ENCODE measurements around the gene ADARB2. TPM values are rescaled to one million over a fixed set of nuclear protein-coding genes. Genes with fewer than 3 reads are reported as not detected.

ADARB2 gene
- polyA plus RNA-seq, 1 of the 3 experiments (the other 2 are of a cell fraction) = not detected

DNA sequence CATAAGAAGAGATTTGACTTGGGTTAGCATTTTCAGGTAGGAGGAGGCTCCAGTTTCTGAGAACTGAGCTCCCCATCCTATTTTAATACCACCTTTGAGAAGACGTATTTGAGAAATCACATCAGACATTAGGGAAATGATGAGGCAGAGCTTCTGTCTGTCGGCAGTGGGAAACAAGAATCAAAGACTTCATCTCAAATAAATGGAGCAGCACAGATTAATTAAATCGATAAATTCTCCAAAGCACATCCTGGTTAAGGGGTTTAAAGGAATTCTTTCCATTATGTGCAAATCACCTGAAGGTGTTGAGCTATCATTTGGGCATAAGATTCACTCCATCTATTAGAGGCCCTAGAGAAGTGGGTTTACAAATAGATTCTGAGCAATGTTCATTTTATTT, 7.6 kb downstream of the ADARB2 start:
- no peaks in the 10 kb centered on the region for H3K79me2 ChIP-seq (ENCODE audit: insufficient read depth)
- peaks cover 0 to 27% of the 10 kb centered on the region in 2 experiments; a peak in 2 of 4 replicates for H3K4me1 ChIP-seq (ENCODE audit: control insufficient read depth in 1 of 2, insufficient read depth in 2 of 2, low read depth in 1 of 2, low read length in 1 of 2)
- no peak overlapping the region for H3K4me3 ChIP-seq (ENCODE audit: low read depth in 2 of 2, low read length in 1 of 2)
- CTCF ChIA-PET = interaction anchor here (1.0 to 1.4 kb wide), 3 partner anchors 14 to 370 kb away, joined by 3 to 4 read pairs (median 4); no protein-coding TSS in a partner anchor
- H3K27me3 ChIP-seq (ENCODE audit: insufficient read depth) = no peaks in the 10 kb centered on the region
- H3K9me3 ChIP-seq = no peaks in the 10 kb centered on the region
- TF ChIP-seq SIN3A (IDR thresholded peaks at IDR 0.05; ENCODE audit: borderline replicate concordance, low read depth, low read length) = no peak
- no peak for TF ChIP-seq ELF1 (IDR thresholded peaks at IDR 0.05)
- TF ChIP-seq EZH2phosphoT487 (IDR thresholded peaks at IDR 0.05; ENCODE audit: borderline replicate concordance, low read depth) = no peak
- TF ChIP-seq FOSL2 (IDR thresholded peaks at IDR 0.05; ENCODE audit: borderline replicate concordance, low read depth) = no peak
- TF ChIP-seq, protein P1, sequence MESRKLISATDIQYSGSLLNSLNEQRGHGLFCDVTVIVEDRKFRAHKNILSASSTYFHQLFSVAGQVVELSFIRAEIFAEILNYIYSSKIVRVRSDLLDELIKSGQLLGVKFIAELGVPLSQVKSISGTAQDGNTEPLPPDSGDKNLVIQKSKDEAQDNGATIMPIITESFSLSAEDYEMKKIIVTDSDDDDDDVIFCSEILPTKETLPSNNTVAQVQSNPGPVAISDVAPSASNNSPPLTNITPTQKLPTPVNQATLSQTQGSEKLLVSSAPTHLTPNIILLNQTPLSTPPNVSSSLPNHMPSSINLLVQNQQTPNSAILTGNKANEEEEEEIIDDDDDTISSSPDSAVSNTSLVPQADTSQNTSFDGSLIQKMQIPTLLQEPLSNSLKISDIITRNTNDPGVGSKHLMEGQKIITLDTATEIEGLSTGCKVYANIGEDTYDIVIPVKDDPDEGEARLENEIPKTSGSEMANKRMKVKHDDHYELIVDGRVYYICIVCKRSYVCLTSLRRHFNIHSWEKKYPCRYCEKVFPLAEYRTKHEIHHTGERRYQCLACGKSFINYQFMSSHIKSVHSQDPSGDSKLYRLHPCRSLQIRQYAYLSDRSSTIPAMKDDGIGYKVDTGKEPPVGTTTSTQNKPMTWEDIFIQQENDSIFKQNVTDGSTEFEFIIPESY (IDR thresholded peaks at IDR 0.05; ENCODE audit: borderline replicate concordance, low read depth) = no peak
- TF ChIP-seq NRF1 (IDR thresholded peaks at IDR 0.05; ENCODE audit: low read depth, low read length) = no peak
- TF ChIP-seq, protein P2, sequence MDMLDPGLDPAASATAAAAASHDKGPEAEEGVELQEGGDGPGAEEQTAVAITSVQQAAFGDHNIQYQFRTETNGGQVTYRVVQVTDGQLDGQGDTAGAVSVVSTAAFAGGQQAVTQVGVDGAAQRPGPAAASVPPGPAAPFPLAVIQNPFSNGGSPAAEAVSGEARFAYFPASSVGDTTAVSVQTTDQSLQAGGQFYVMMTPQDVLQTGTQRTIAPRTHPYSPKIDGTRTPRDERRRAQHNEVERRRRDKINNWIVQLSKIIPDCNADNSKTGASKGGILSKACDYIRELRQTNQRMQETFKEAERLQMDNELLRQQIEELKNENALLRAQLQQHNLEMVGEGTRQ (IDR thresholded peaks at IDR 0.05; ENCODE audit: borderline replicate concordance, low read depth, low read length) = no peak
- TF ChIP-seq, protein P3, sequence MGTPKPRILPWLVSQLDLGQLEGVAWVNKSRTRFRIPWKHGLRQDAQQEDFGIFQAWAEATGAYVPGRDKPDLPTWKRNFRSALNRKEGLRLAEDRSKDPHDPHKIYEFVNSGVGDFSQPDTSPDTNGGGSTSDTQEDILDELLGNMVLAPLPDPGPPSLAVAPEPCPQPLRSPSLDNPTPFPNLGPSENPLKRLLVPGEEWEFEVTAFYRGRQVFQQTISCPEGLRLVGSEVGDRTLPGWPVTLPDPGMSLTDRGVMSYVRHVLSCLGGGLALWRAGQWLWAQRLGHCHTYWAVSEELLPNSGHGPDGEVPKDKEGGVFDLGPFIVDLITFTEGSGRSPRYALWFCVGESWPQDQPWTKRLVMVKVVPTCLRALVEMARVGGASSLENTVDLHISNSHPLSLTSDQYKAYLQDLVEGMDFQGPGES (IDR thresholded peaks at IDR 0.05; ENCODE audit: low read depth, low read length) = no peak
- TF ChIP-seq GATA2 (CRISPR knock-in tag; IDR thresholded peaks at IDR 0.05) = no peak
- TF ChIP-seq RFX5 (IDR thresholded peaks at IDR 0.05; ENCODE audit: low read length) = no peak
- no peak for TF ChIP-seq FOXJ3 (CRISPR knock-in tag; IDR thresholded peaks at IDR 0.05)
- 28% methylated on average over 3 of the region's 3 CpGs for WGBS (ENCODE audit: low lambda C conversion rate)
- no peaks in the 10 kb centered on the region for H4K20me1 ChIP-seq (ENCODE audit: insufficient read depth)
- H2AFZ ChIP-seq (ENCODE audit: low read depth) = no peak overlapping the region
- no peak overlapping the region; a peak in 1 of 4 replicates for H3K27ac ChIP-seq (ENCODE audit: low read depth in 2 of 2, low read length in 1 of 2)
- H3K4me2 ChIP-seq = no peak overlapping the region
- DNase-seq = no peak
- POLR2A ChIA-PET = no interaction called here
- H3K9ac ChIP-seq = no peak overlapping the region
- H3K9me2 ChIP-seq = no peaks in the 10 kb centered on the region
- no peaks in the 10 kb centered on the region for H3K36me3 ChIP-seq (replicated peaks in 1 of 2; ENCODE audit: control insufficient read depth in 1 of 2, insufficient read depth in 2 of 2, low read length in 1 of 2)
- H3F3A ChIP-seq (replicated peaks; ENCODE audit: insufficient read depth) = no peaks in the 10 kb centered on the region

DNA sequence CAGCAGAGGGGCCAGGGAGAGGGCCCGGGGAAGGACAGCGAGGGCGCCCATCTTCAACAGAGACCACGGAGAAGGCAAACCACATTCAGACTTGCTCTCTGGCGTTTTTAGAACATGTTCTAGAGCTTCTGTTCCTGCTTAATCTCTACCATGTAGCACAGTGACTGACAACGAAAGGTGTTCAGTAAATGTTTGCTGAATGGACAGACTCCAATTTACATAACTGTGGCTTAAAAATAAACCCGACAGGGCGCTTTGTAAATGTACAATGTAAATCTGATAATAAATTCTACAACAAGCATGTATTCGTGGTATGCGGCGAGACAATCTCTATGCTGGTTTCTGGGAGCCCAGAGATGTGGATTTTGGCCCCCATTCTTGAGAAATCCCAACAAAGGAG, 10.5 kb downstream of the ADARB2 start:
- no peaks in the 10 kb centered on the region for H3K9me2 ChIP-seq
- CTCF ChIA-PET = no interaction called here
- no peak overlapping the region for H3K27ac ChIP-seq (ENCODE audit: low read depth in 2 of 2, low read length in 1 of 2)
- no peaks in the 10 kb centered on the region for H3K27me3 ChIP-seq (ENCODE audit: insufficient read depth)
- no peaks in the 10 kb centered on the region for H3F3A ChIP-seq (replicated peaks; ENCODE audit: insufficient read depth)
- no peak for DNase-seq
- H3K4me3 ChIP-seq (ENCODE audit: low read depth in 2 of 2, low read length in 1 of 2) = no peak overlapping the region
- H4K20me1 ChIP-seq (ENCODE audit: insufficient read depth) = no peaks in the 10 kb centered on the region
- H3K9me3 ChIP-seq = no peaks in the 10 kb centered on the region
- H3K4me2 ChIP-seq = no peak overlapping the region
- no peak overlapping the region for H2AFZ ChIP-seq (ENCODE audit: low read depth)
- POLR2A ChIA-PET = no interaction called here
- no peaks in the 10 kb centered on the region for H3K36me3 ChIP-seq (replicated peaks in 1 of 2; ENCODE audit: control insufficient read depth in 1 of 2, insufficient read depth in 2 of 2, low read length in 1 of 2)
- WGBS (ENCODE audit: low lambda C conversion rate) = 44% methylated on average over 10 of the region's 11 CpGs
- H3K79me2 ChIP-seq (ENCODE audit: insufficient read depth) = no peaks in the 10 kb centered on the region
- no peak overlapping the region for H3K9ac ChIP-seq
- H3K4me1 ChIP-seq (ENCODE audit: control insufficient read depth in 1 of 2, insufficient read depth in 2 of 2, low read depth in 1 of 2, low read length in 1 of 2) = peaks cover 0 to 12% of the 10 kb centered on the region in 2 experiments; a peak in 2 of 4 replicates
- TF ChIP-seq YY1 (IDR thresholded peaks at IDR 0.05; ENCODE audit: low read depth) (no peak), SIN3A (IDR thresholded peaks at IDR 0.05; ENCODE audit: borderline replicate concordance, low read depth, low read length) (no peak), TAF1 (IDR thresholded peaks at IDR 0.05; ENCODE audit: borderline replicate concordance, low read depth, low read length) (no peak), MEF2A (IDR thresholded peaks at IDR 0.05; ENCODE audit: borderline replicate concordance, low read depth) (no peak), SMC3 (IDR thresholded peaks at IDR 0.05; ENCODE audit: low read depth, low read length) (no peak), CHD2 (IDR thresholded peaks at IDR 0.05; ENCODE audit: low read length, partially characterized antibody) (no peak), USF1 (IDR thresholded peaks at IDR 0.05; ENCODE audit: borderline replicate concordance, low read depth) (no peak), GATA2 (CRISPR knock-in tag; IDR thresholded peaks at IDR 0.05) (no peak), NFIC (IDR thresholded peaks at IDR 0.05; ENCODE audit: borderline replicate concordance) (no peak), NRF1 (IDR thresholded peaks at IDR 0.05; ENCODE audit: low read depth, low read length) (no peak), JUND (IDR thresholded peaks at IDR 0.05) (no peak), ELF1 (IDR thresholded peaks at IDR 0.05) (no peak)
- TF ChIP-seq, protein P1 (IDR thresholded peaks at IDR 0.05; ENCODE audit: borderline replicate concordance, low read depth) = no peak
- TF ChIP-seq, protein P3 (IDR thresholded peaks at IDR 0.05; ENCODE audit: low read depth, low read length) = no peak
